HG02759 (cell line): Measurements from ENCODE around the gene TELO2.

Source experiments
- ATAC-seq: cut with Tn5 transposase; IDR thresholded peaks from one replicate; pipeline ENCODE4 v1.9.1; 2021; ENCODE audit warnings: mild to moderate bottlenecking, moderate library complexity; ENCODE audit not compliant: unreplicated experiment

TELO2 gene

DNA sequence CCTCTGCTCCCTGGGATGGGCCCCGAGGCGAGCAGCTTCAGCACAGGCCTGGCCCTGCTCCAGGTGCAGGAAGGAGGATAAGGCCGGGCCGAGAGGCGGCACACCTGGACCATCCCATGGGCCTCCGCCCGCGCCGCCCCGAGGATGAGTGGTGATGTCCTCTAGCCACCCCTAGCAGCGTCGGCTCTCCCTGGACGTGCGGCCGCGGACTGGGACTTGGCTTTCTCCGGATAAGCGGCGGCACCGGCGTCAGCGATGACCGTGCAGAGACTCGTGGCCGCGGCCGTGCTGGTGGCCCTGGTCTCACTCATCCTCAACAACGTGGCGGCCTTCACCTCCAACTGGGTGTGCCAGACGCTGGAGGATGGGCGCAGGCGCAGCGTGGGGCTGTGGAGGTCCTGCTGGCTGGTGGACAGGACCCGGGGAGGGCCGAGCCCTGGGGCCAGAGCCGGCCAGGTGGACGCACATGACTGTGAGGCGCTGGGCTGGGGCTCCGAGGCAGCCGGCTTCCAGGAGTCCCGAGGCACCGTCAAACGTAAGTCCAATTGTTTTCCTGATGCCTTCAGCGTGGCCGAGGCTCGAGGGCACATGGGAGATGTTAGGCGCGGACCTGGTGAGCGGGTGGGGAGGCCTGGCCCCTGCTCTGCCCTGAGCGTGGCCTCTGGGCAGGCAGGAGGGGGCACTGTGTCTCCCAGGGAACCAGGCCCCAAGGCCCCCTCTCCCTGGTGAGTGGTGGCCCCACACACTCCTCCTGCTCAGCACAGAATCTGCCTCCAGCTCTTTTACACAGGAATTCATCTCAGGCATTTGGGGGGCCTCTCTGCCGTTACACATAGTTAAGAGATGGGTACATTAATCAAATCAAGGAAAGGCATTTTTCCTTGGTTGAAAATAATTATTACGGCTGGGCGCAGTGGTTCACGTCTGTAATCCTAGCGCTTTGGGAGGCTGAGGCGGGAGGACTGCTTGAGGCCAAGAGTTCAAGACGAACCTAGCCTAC lies 41.2 kb downstream of the TELO2 start:
- no peak for ATAC-seq

- no peak for ATAC-seq
These were observed 42.5 kb downstream of the TELO2 start for GRCh38 chr16:1535391-1536291.

- no peak for ATAC-seq
These were observed 43.4 kb downstream of the TELO2 start for GRCh38 chr16:1536601-1537000.

- ATAC-seq = no peak
These were observed 44.0 kb downstream of the TELO2 start for GRCh38 chr16:1537138-1537577.

GRCh38 chr16:1537763-1538289 lies 44.7 kb downstream of the TELO2 start:
- ATAC-seq = no peak

- no peak for ATAC-seq
These were observed 45.8 kb downstream of the TELO2 start for GRCh38 chr16:1538804-1539520.

DNA sequence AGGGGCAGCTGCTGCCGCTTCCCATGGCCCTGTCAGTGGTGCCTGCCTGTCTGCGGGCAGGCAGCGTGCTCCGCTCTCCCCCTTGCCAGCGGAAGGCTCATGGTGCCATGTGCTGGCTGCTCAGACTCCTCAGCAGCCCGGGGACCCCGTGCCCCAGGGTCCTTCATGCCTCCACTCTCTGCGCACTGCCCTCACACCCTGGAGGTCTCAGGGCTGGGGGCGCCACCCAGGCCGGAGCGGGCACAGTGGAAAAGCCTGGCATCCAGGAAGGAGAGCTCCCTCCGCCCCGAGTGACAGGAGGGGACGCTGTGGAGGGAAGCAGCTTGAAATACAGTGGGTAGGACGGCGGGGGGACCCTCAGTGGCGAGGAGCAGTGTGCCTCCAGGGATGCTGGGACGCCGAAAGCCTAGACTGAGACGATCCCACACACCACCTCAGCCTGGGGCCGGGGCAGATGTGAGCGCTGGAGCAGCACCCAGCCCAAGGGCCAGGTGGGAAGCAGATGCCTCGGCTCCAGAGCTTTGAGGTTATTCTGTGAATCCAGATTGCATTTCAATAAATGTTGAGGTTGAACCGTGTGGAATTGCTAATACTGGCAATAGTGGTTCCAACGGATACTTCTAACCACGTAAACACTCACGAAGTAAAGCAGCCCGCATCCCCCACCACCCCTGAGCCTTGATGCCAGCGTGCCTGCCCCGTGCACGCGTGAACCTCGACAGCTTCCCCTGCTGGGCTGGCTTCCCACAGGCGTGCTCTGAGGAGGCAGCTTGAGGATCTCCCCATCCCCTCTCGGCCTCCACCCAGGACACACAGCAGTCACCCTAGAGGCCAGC lies 46.8 kb downstream of the TELO2 start:
- no peak for ATAC-seq

- no peak for ATAC-seq
These were observed 47.3 kb downstream of the TELO2 start for GRCh38 chr16:1540556-1540855.

- ATAC-seq = no peak
These were observed 48.4 kb downstream of the TELO2 start for GRCh38 chr16:1541293-1542165.

- no peak for ATAC-seq
These were observed 49.0 kb downstream of the TELO2 start for GRCh38 chr16:1542166-1542500.

DNA sequence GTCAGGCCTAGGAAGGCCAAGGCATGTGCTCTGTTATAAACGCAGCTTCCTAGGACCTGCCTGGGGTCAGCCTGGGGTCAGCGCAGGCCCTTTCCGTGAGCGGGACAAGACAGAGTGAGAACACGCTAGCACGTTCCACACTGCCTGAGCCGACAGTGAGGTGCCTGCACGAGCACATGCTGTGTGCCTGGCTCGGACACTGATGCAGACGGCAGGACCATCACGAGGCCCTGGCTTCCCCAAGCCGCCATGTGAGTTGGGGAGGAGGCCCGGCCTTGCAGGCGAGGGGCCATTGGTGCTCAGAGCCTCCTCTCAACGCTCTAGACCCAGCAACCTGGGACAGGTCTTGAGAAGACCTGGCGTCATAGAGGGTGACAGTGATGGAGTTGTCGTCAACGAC lies 49.4 kb downstream of the TELO2 start:
- ATAC-seq = no peak

GRCh38 chr16:1543085-1543896 lies 50.1 kb downstream of the TELO2 start:
- no peak for ATAC-seq

DNA sequence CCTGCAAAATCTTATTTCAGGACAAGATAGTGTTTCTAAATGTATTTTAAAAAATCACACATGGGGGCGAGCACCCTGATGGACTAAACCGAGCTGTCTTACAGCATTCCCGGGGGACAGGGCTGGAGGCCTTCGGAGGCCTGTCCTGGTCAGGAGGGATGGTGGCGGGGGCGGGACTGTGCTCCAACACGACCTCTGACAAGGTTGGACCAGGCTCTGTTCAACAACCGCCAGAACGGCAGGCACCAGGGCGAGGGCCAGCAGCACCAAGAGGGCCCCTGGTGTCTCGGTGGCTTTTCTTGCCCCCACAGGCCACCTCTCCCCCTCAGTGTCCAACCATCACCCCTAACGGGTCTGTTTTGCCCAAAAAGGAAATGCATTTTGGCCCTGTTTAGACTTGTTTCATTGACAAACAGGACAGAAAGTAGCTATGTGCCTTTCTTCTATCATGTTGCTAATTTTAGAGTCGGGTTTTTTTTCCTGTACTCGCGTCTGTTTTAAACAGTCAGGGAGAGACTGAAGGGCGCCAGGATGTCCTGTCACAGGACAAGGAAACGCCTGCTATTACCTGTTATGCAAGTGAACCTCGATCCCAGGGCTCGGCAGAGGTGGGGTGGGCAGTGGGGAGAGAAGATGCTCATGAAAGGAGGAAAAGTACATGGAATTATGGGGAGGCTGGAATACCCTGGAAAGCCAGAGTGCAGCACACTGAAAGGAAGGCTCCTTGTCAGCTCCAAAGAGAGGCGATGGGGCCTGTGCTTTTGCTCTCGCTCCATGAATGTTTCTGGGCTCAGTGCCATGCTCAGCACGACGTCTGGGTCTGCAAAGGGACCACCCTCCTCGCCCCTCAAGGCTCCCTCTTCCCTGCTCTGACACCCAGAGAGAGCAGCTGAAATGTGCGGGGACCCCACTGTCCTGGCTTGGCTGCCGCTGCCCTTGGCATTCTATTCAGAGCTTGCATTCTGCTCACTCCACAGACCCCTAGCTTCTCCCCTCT lies 52.2 kb downstream of the TELO2 start:
- no peak for ATAC-seq

GRCh38 chr16:1546430-1546829 lies 53.3 kb downstream of the TELO2 start:
- ATAC-seq = no peak

- ATAC-seq = no peak
These were observed 55.1 kb downstream of the TELO2 start for GRCh38 chr16:1548233-1548632.

DNA sequence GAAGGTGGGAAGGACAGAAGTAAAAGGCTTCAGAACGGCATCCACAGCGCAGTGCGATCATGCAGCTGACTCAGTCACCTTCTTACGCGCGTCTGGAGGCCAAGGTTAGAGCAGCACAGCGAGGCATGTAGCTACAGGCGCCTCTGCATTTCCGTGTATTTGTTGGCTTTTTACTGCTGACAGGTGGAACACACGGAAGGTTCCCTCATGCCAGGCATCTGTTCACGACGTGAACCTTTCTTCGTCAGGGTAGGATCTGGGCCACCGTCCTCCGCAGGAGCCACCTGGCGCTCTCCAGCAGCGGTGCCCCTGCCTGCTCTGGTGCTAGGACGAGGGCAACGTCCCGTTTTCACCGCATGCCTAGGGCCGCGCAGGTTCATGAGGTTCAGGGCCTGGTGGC lies 55.6 kb downstream of the TELO2 start:
- ATAC-seq = no peak

DNA sequence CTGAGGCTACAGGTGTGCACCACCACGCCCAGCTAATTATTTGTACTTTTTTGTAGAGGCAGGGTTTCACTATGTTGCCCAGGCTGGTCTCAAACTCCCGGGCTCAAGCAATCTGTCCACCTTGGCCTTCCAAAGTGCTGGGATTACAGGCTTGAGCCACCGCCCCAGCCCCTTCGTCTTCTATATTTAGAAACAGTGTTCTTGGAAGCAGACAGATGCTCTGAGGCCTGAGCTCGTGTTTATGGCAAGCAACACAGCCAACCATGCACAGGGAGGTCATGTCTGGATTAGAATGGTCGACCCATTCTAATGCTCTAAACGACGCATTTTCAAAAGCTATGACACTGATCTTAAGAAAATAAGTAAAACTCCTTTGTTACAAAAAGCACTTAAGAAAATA lies 56.9 kb downstream of the TELO2 start:
- no peak for ATAC-seq
